ENCODE measurements around the gene KLHL22.

DNA sequence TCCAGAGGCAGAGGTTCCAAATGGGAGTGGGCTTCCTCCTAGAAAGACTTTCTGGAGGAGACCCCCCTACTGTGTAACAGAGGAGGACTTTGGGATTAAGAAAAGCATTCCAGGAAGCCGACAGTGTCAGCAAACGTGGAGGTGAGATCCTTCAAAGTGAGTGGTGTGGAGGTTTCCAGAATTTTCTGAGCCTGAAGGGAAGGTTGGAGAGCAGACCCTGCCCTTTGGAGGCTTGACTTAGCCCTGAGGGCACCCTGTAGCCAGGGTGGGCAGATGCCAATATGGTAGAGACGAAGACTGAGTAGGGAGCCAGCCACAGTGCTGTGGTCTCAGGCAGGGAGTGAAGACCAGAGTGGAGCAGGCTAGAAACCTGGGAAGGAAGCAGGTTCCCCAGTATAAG is 1.8 kb upstream of the KLHL22 start:
- TF ChIP-seq POLR2AphosphoS5 (IDR thresholded peaks at IDR 0.05; ENCODE audit: borderline replicate concordance, low read depth, low read length) (no peak), EZH2 (IDR thresholded peaks at IDR 0.05) (no peak)
